Measurements from ENCODE around the gene THRB.

GRCh38 chr3:24354230-24354629 is 140.4 kb downstream of the THRB start:
- no peak for TF ChIP-seq EZH2 (IDR thresholded peaks at IDR 0.05; ENCODE audit: borderline replicate concordance, low read depth, low read length, severe bottlenecking)
- TF ChIP-seq CTCF (IDR thresholded peaks at IDR 0.05; ENCODE audit: extremely low read depth in 1 of 2, insufficient read depth in 1 of 2, low read depth in 1 of 2, low read length in 2 of 2), result no peak
- no peak for TF ChIP-seq MAX (IDR thresholded peaks at IDR 0.05; ENCODE audit: insufficient read depth, insufficient read length)
- no peak for TF ChIP-seq POLR2AphosphoS5 (IDR thresholded peaks at IDR 0.05; ENCODE audit: insufficient read depth, low read depth, low read length)
- no peak for TF ChIP-seq POLR2A (IDR thresholded peaks at IDR 0.05; ENCODE audit: low read depth, low read length)
- TF ChIP-seq JUN (IDR thresholded peaks at IDR 0.05; ENCODE audit: borderline replicate concordance, insufficient read depth, insufficient read length, low read depth), result no peak
- TF ChIP-seq FOS (IDR thresholded peaks at IDR 0.05; ENCODE audit: borderline replicate concordance, insufficient read depth, low read length), result no peak

All from endothelial cell of umbilical vein (primary cell).